Astrocyte (in vitro differentiated cells and primary cell): ENCODE measurements around the gene TAF11L5. TPM values are rescaled to one million over a fixed set of nuclear protein-coding genes. Genes with fewer than 3 reads are reported as not detected.
"Not testable (repeated sequence)": the region's sequence is repeated elsewhere in the genome, so short reads cannot be mapped to it uniquely, and the experiment has no call there.

Experiments used
- DNase-seq: peaks from one replicate; pipeline ENCODE4 v3.0.0-alpha.2; 2010; ENCODE audit warnings: low read depth
- FAIRE-seq: peaks from 2 replicates; lab custom pipeline; 2011; peaks lifted over from hg19 to GRCh38; lab: Jason Lieb, UNC
- H2AFZ ChIP-seq: 2 replicates; pipeline ENCODE4 v1.6.0; 2012; ENCODE audit warnings: low read depth, low read length, inconsistent platforms
- H3K27ac ChIP-seq: 2 replicates; pipeline ENCODE4 v1.5.1; 2011; ENCODE audit warnings: low read depth, low read length, inconsistent platforms
- H3K27me3 ChIP-seq: 2 replicates; pipeline ENCODE4 v1.6.0; 2011; ENCODE audit warnings: low read length, inconsistent platforms; ENCODE audit not compliant: insufficient read depth
- H3K36me3 ChIP-seq: 2 replicates; pipeline ENCODE4 v1.5.1; 2011; ENCODE audit warnings: low read length, inconsistent platforms; ENCODE audit not compliant: insufficient read depth
- H3K4me1 ChIP-seq: 2 replicates; pipeline ENCODE4 v1.5.1; 2011; ENCODE audit warnings: low read length, inconsistent platforms; ENCODE audit not compliant: insufficient read depth
- H3K4me2 ChIP-seq: 2 replicates; pipeline ENCODE4 v1.6.0; 2012; ENCODE audit warnings: low read length, inconsistent platforms
- H3K4me3 ChIP-seq: 2 replicates; pipeline ENCODE4 v1.5.1; 2011; ENCODE audit warnings: low read depth, mild to moderate bottlenecking, low read length, inconsistent platforms; ENCODE audit not compliant: insufficient read depth
- H3K79me2 ChIP-seq: 2 replicates; pipeline ENCODE4 v1.6.0; 2012; ENCODE audit warnings: mild to moderate bottlenecking, low read length, inconsistent platforms; ENCODE audit not compliant: insufficient read depth
- H3K9ac ChIP-seq: 2 replicates; pipeline ENCODE4 v1.6.0; 2012; ENCODE audit warnings: mild to moderate bottlenecking, low read length, inconsistent platforms
- H3K9me3 ChIP-seq: 2 replicates; pipeline ENCODE4 v1.5.1; 2012; ENCODE audit warnings: low read depth, mild to moderate bottlenecking, low read length, inconsistent platforms; ENCODE audit not compliant: insufficient read depth
- H4K20me1 ChIP-seq: 2 replicates; pipeline ENCODE4 v1.6.0; 2012; ENCODE audit warnings: low read length, inconsistent platforms; ENCODE audit not compliant: insufficient read depth
- H3K27ac Mint-ChIP-seq: one replicate; pipeline ENCODE4 v1.8.0; 2021; ENCODE audit warnings: mild to moderate bottlenecking, mixed read lengths; ENCODE audit not compliant: unreplicated experiment
- H3K27me3 Mint-ChIP-seq: one replicate; pipeline ENCODE4 v1.8.0; 2021; ENCODE audit warnings: low read depth, mixed read lengths; ENCODE audit not compliant: unreplicated experiment
- H3K36me3 Mint-ChIP-seq: one replicate; pipeline ENCODE4 v1.8.0; 2021; ENCODE audit warnings: low read depth, mixed read lengths; ENCODE audit not compliant: unreplicated experiment
- H3K4me1 Mint-ChIP-seq: one replicate; pipeline ENCODE4 v1.8.0; 2021; ENCODE audit warnings: low read depth, mixed read lengths; ENCODE audit not compliant: unreplicated experiment
- H3K4me3 Mint-ChIP-seq: one replicate; pipeline ENCODE4 v1.8.0; 2021; ENCODE audit warnings: mild to moderate bottlenecking, moderate library complexity, mixed read lengths; ENCODE audit not compliant: unreplicated experiment
- H3K9me3 Mint-ChIP-seq: one replicate; pipeline ENCODE4 v1.8.0; 2021; ENCODE audit warnings: mild to moderate bottlenecking, mixed read lengths; ENCODE audit not compliant: unreplicated experiment
- EZH2 ChIP-seq: IDR thresholded peaks from 2 replicates; pipeline ENCODE4 v1.6.1; 2012; ENCODE audit warnings: mild to moderate bottlenecking, low read length, inconsistent platforms; ENCODE audit not compliant: insufficient read depth
- total RNA-seq: library from RNA; stranded (reverse); gene quantifications from 2 replicates; pipeline ENCODE4 v1.2.1, GENCODE V29; 2021
- TF ChIP-seq, protein P1 (sequence below): IDR thresholded peaks from 2 replicates; pipeline ENCODE4 v1.5.1; 2011; ENCODE audit warnings: low read depth, mild to moderate bottlenecking, inconsistent platforms, low read length, moderate library complexity; ENCODE audit not compliant: insufficient read depth

TAF11L5 gene
- total RNA-seq, 1 donor from 2014 or later = not detected

DNA sequence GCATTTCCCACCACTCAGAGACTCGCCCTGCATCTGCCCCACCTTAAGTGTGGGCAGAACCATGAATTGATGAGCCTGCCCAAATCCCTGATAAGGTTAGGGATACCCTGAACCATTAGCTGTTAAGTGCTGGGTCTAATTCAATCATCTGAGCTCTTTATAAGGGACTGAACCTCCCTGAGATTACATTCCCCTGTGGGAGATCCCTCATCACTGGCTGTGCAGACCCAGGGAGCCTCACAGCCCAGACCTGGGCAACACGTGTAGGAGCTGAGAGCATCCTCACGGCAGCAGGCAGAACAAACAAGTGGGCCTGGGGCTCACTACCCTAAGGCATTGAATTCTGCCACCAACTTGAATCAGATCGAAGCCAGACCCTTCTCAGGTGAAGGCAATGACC lies 27.6 kb upstream of the TAF11L5 start:
- Histone ChIP-seq H4K20me1 (no peaks in the 10 kb centered on the region), H3K36me3 (no peaks in the 10 kb centered on the region), H3K79me2 (no peaks in the 10 kb centered on the region), H3K4me2 (no peak overlapping the region), H3K4me3 (no peak overlapping the region), H3K27ac (no peak overlapping the region), H3K9ac (no peak overlapping the region), H3K27me3 (no peaks in the 10 kb centered on the region), H2AFZ (no peak overlapping the region), H3K9me3 (no peaks in the 10 kb centered on the region), H3K4me1 (no peaks in the 10 kb centered on the region)
- H3K9me3 Mint-ChIP-seq = peaks cover 1% of the 10 kb centered on the region
- H3K27ac Mint-ChIP-seq = no peak overlapping the region
- H3K27me3 Mint-ChIP-seq = peaks cover 6% of the 10 kb centered on the region
- no peak for DNase-seq
- FAIRE-seq = no peak
- H3K36me3 Mint-ChIP-seq = no peaks in the 10 kb centered on the region
- H3K4me3 Mint-ChIP-seq = no peak overlapping the region
- no peaks in the 10 kb centered on the region for H3K4me1 Mint-ChIP-seq
- no peak for TF ChIP-seq EZH2
- TF ChIP-seq, protein P1, sequence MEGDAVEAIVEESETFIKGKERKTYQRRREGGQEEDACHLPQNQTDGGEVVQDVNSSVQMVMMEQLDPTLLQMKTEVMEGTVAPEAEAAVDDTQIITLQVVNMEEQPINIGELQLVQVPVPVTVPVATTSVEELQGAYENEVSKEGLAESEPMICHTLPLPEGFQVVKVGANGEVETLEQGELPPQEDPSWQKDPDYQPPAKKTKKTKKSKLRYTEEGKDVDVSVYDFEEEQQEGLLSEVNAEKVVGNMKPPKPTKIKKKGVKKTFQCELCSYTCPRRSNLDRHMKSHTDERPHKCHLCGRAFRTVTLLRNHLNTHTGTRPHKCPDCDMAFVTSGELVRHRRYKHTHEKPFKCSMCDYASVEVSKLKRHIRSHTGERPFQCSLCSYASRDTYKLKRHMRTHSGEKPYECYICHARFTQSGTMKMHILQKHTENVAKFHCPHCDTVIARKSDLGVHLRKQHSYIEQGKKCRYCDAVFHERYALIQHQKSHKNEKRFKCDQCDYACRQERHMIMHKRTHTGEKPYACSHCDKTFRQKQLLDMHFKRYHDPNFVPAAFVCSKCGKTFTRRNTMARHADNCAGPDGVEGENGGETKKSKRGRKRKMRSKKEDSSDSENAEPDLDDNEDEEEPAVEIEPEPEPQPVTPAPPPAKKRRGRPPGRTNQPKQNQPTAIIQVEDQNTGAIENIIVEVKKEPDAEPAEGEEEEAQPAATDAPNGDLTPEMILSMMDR = no peak

DNA sequence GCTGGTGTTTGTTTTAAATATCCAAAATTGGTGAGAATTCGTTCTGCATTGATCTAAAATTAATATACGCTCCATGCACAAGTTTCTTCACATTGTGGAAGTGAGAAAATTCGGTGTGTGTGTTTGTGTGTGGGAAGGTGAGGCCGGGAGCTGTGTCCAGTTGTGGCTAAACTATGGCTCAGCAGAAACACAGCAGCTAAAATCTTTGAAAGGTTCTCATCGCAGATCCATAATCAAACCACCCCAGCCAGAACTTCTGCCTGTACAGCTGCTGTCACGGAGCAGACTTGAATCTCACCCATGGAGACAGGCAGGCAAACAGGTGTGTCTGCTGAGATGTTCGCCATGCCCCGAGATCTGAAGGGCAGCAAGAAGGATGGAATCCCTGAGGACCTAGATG lies 27.1 kb upstream of the TAF11L5 start, which contains the start of gene TAF11L2:
TAF11L2 (plus strand) TSS at position 301 of the 400 bp plus-strand sequence.
- H3K9me3 ChIP-seq, H3K4me3 Mint-ChIP-seq, H4K20me1 ChIP-seq, H3K79me2 ChIP-seq, H3K27ac ChIP-seq, H3K36me3 Mint-ChIP-seq, H3K36me3 ChIP-seq, H3K27me3 ChIP-seq, H3K4me1 ChIP-seq, H3K4me3 ChIP-seq, FAIRE-seq, H3K4me1 Mint-ChIP-seq, H2AFZ ChIP-seq, H3K9me3 Mint-ChIP-seq, H3K27me3 Mint-ChIP-seq, H3K27ac Mint-ChIP-seq, DNase-seq, H3K9ac ChIP-seq, H3K4me2 ChIP-seq: not testable (repeated sequence)

DNA sequence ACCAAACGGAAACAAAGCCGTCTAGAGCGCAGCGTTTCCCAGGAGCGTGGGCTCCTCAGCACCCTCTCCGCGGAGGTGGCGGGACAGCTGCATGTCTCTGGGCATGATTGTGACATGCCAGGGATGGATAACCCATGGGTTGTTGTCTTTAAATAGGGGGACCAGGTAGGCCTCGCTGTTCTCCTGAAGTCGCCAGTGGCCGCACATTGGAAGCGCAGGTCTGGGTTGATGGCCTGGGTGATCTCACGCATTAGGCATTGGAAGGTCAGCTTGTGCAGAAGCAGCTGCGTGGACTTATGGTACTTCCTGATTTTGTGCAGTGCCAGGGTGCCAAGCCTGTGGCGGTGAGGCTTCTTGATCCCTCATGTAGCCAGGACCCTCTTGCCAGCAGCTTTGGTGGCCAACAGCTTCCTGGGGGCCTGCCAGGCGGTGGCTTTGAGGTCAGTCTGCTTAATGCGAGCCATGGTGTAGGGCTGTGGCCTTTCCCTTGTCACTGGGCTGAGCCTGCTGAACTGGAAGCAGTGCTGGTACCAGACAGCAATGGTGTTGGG lies 13.2 kb upstream of the TAF11L5 start:
- FAIRE-seq (no peak), DNase-seq (no peak)
- H3K9me3 ChIP-seq = no peaks in the 10 kb centered on the region
- no peak overlapping the region for H3K4me2 ChIP-seq
- H3K4me3 Mint-ChIP-seq = no peak overlapping the region
- no peak overlapping the region for H3K9ac ChIP-seq
- no peak overlapping the region for H3K27ac ChIP-seq
- no peak overlapping the region for H3K4me3 ChIP-seq
- H3K27ac Mint-ChIP-seq = no peak overlapping the region
- no peaks in the 10 kb centered on the region for H4K20me1 ChIP-seq
- no peaks in the 10 kb centered on the region for H3K4me1 ChIP-seq
- TF ChIP-seq, protein P1 = no peak
- no peak for TF ChIP-seq EZH2
- H2AFZ ChIP-seq = no peak overlapping the region
- H3K27me3 Mint-ChIP-seq = peaks cover 3% of the 10 kb centered on the region
- H3K27me3 ChIP-seq = no peaks in the 10 kb centered on the region
- no peaks in the 10 kb centered on the region for H3K79me2 ChIP-seq
- H3K4me1 Mint-ChIP-seq = no peaks in the 10 kb centered on the region
- no peaks in the 10 kb centered on the region for H3K36me3 Mint-ChIP-seq
- H3K36me3 ChIP-seq = no peaks in the 10 kb centered on the region
- no peaks in the 10 kb centered on the region for H3K9me3 Mint-ChIP-seq

DNA sequence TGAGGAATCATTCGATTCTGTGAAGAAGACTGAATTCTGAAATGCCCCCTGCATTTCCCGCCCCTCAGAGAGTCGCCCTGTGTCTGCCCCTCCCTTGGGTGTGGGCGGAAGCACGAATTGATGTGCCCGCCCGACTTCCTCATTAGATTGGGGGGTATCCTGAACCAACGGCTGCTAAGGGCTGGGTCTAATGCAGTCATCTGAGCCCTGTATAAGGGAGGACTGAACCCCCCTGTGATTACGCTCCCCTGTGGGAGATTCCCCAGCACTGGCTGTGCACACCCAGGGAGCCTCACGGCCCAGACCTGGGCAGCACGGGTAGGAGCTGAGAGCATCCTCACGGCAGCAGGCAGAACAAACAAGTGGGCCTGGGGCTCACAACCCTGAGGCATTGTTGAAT lies 7.5 kb upstream of the TAF11L5 start:
- not testable (repeated sequence) for H3K4me1 ChIP-seq, H3K4me3 Mint-ChIP-seq, H3K27me3 ChIP-seq, H3K9me3 Mint-ChIP-seq, H3K9me3 ChIP-seq, H3K27ac ChIP-seq, H3K4me3 ChIP-seq, H3K36me3 Mint-ChIP-seq, H4K20me1 ChIP-seq, H3K4me2 ChIP-seq, H3K9ac ChIP-seq, H2AFZ ChIP-seq, H3K4me1 Mint-ChIP-seq, FAIRE-seq, H3K36me3 ChIP-seq, H3K27ac Mint-ChIP-seq, H3K27me3 Mint-ChIP-seq, DNase-seq, H3K79me2 ChIP-seq

DNA sequence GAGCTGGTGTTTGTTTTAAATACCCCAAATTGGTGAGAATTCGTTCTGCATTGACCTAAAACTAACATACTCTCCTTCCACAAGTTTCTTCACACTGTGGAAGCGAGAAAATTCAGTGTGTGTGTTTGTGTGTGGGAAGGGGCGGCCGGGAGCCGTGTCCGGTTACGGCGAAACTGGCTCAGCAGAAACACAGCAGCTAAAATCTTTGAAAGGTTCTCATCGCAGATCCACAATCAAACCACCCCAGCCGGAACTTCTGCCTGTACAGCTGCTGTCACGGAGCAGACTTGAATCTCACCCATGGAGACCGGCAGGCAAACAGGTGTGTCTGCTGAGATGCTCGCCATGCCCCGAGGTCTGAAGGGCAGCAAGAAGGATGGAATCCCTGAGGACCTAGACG lies 7.0 kb upstream of the TAF11L5 start, which contains the start of gene TAF11L3:
TAF11L3 (plus strand) TSS at position 301 of the 400 bp plus-strand sequence.
- H3K4me3 ChIP-seq, DNase-seq, H3K27me3 Mint-ChIP-seq, H3K9me3 ChIP-seq, H3K27me3 ChIP-seq, H3K79me2 ChIP-seq, H3K4me3 Mint-ChIP-seq, H3K9me3 Mint-ChIP-seq, H3K36me3 ChIP-seq, FAIRE-seq, H3K36me3 Mint-ChIP-seq, H3K27ac ChIP-seq, H3K4me1 ChIP-seq, H3K9ac ChIP-seq, H3K27ac Mint-ChIP-seq, H2AFZ ChIP-seq, H4K20me1 ChIP-seq, H3K4me2 ChIP-seq, H3K4me1 Mint-ChIP-seq: not testable (repeated sequence)
